Ishikawa (cell line): ENCODE data around the gene PIK3C2G.

Source experiments
- CEBPB ChIP-seq: IDR thresholded peaks from 2 replicates; pipeline ENCODE4 v1.6.1; 2012
- CREB1 ChIP-seq: IDR thresholded peaks from 2 replicates; pipeline ENCODE4 v1.6.1; 2012; ENCODE audit warnings: low read depth
- EGR1 ChIP-seq: IDR thresholded peaks from 2 replicates; pipeline ENCODE4 v1.6.1; 2012
- EP300 ChIP-seq: IDR thresholded peaks from 2 replicates; pipeline ENCODE4 v1.6.1; 2012; ENCODE audit warnings: borderline replicate concordance
- FOXM1 ChIP-seq: IDR thresholded peaks from 2 replicates; pipeline ENCODE4 v1.6.1; 2012; ENCODE audit warnings: low read depth, borderline replicate concordance
- NFIC ChIP-seq: IDR thresholded peaks from 2 replicates; pipeline ENCODE4 v1.6.1; 2012
- RAD21 ChIP-seq: IDR thresholded peaks from 2 replicates; pipeline ENCODE4 v1.6.1; 2012; ENCODE audit warnings: low read depth
- REST ChIP-seq: IDR thresholded peaks from 2 replicates; pipeline ENCODE4 v1.6.1; 2012; ENCODE audit warnings: low read depth, mild to moderate bottlenecking
- TAF1 ChIP-seq: IDR thresholded peaks from 2 replicates; pipeline ENCODE4 v1.6.1; 2012; ENCODE audit warnings: low read depth, mild to moderate bottlenecking
- TCF12 ChIP-seq: IDR thresholded peaks from 2 replicates; pipeline ENCODE4 v1.6.1; 2012; ENCODE audit warnings: low read depth
- TEAD4 ChIP-seq: IDR thresholded peaks from 2 replicates; pipeline ENCODE4 v1.6.1; 2012
- YY1 ChIP-seq: IDR thresholded peaks from 2 replicates; pipeline ENCODE4 v1.6.1; 2012; ENCODE audit warnings: low read depth
- ZBTB7A ChIP-seq: IDR thresholded peaks from 2 replicates; pipeline ENCODE4 v1.6.1; 2012; ENCODE audit warnings: low read depth
- TF ChIP-seq, protein P1 (sequence below): IDR thresholded peaks from 2 replicates; pipeline ENCODE4 v1.6.1; 2012
- TF ChIP-seq, protein P2 (sequence below): IDR thresholded peaks from 2 replicates; pipeline ENCODE4 v1.6.1; 2012

PIK3C2G gene

GRCh38 chr12:18655351-18655750 is 394.0 kb downstream of the PIK3C2G start:
- TF ChIP-seq NFIC = no peak
- TF ChIP-seq EGR1 = no peak
- TF ChIP-seq YY1 = no peak
- TF ChIP-seq TCF12 = no peak
- TF ChIP-seq, protein P1, sequence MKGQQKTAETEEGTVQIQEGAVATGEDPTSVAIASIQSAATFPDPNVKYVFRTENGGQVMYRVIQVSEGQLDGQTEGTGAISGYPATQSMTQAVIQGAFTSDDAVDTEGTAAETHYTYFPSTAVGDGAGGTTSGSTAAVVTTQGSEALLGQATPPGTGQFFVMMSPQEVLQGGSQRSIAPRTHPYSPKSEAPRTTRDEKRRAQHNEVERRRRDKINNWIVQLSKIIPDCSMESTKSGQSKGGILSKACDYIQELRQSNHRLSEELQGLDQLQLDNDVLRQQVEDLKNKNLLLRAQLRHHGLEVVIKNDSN = no peak
- no peak for TF ChIP-seq CEBPB
- TF ChIP-seq TAF1 = no peak
- TF ChIP-seq RAD21 = no peak
- no peak for TF ChIP-seq CREB1
- no peak for TF ChIP-seq REST
- no peak for TF ChIP-seq FOXM1
- no peak for TF ChIP-seq EP300
- no peak for TF ChIP-seq ZBTB7A
- no peak for TF ChIP-seq TEAD4
- TF ChIP-seq, protein P2, sequence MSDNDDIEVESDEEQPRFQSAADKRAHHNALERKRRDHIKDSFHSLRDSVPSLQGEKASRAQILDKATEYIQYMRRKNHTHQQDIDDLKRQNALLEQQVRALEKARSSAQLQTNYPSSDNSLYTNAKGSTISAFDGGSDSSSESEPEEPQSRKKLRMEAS = no peak

- no peak for TF ChIP-seq YY1
- no peak for TF ChIP-seq REST
- TF ChIP-seq ZBTB7A = no peak
- no peak for TF ChIP-seq FOXM1
- TF ChIP-seq TAF1 = no peak
- TF ChIP-seq TEAD4 = no peak
- no peak for TF ChIP-seq TCF12
- no peak for TF ChIP-seq NFIC
- no peak for TF ChIP-seq CEBPB
- TF ChIP-seq EGR1 = no peak
- TF ChIP-seq CREB1 = no peak
- TF ChIP-seq, protein P2 = no peak
- TF ChIP-seq, protein P1 = no peak
- no peak for TF ChIP-seq EP300
Observed at GRCh38 chr12:18658179-18658578, 396.9 kb downstream of the PIK3C2G start.

- no peak for TF ChIP-seq FOXM1
- no peak for TF ChIP-seq YY1
- no peak for TF ChIP-seq RAD21
- no peak for TF ChIP-seq EP300
- TF ChIP-seq, protein P1 = no peak
- no peak for TF ChIP-seq TEAD4
- TF ChIP-seq NFIC = no peak
- no peak for TF ChIP-seq REST
- no peak for TF ChIP-seq ZBTB7A
- no peak for TF ChIP-seq TAF1
- no peak for TF ChIP-seq EGR1
- TF ChIP-seq TCF12 = no peak
- TF ChIP-seq CREB1 = no peak
- TF ChIP-seq CEBPB = no peak
- TF ChIP-seq, protein P2 = no peak
Observed at GRCh38 chr12:18658829-18659228, 397.5 kb downstream of the PIK3C2G start.

GRCh38 chr12:18676141-18676540 is 414.8 kb downstream of the PIK3C2G start:
- TF ChIP-seq NFIC = no peak
- TF ChIP-seq TCF12 = no peak
- TF ChIP-seq CREB1 = no peak
- TF ChIP-seq, protein P2 = no peak
- TF ChIP-seq YY1 = no peak
- TF ChIP-seq TAF1 = no peak
- no peak for TF ChIP-seq EP300
- TF ChIP-seq TEAD4 = no peak
- no peak for TF ChIP-seq EGR1
- TF ChIP-seq CEBPB = no peak
- TF ChIP-seq, protein P1 = no peak
- TF ChIP-seq ZBTB7A = no peak
- no peak for TF ChIP-seq REST
- no peak for TF ChIP-seq FOXM1
- no peak for TF ChIP-seq RAD21
